ENCODE measurements around the gene PIF1. TPM values are rescaled to one million over a fixed set of nuclear protein-coding genes. Genes with fewer than 3 reads are reported as not detected.

The PIF1 gene
- total RNA-seq, 1 donor from 2014 or later, result 2.3 TPM

- peaks cover 2% of the 10 kb centered on the region for H3K36me3 ChIP-seq (ENCODE audit: control insufficient read depth, insufficient read depth, low read length)
- no peaks in the 10 kb centered on the region for H3K27me3 ChIP-seq (ENCODE audit: control insufficient read depth, insufficient read depth, low read length)
- H3K4me3 ChIP-seq (ENCODE audit: low read depth, low read length), result no peak overlapping the region
- TF ChIP-seq CTCF (IDR thresholded peaks at IDR 0.05; ENCODE audit: insufficient read depth, low read length, poor library complexity, severe bottlenecking), result no peak
- DNase-seq (ENCODE audit: low read depth), result no peak
These were observed 20.6 kb upstream of the PIF1 start for GRCh38 chr15:64845831-64846595.

- no peak for DNase-seq (ENCODE audit: low read depth)
- peaks cover 2% of the 10 kb centered on the region for H3K36me3 ChIP-seq (ENCODE audit: control insufficient read depth, insufficient read depth, low read length)
- no peak overlapping the region for H3K4me3 ChIP-seq (ENCODE audit: low read depth, low read length)
- no peaks in the 10 kb centered on the region for H3K27me3 ChIP-seq (ENCODE audit: control insufficient read depth, insufficient read depth, low read length)
- no peak for TF ChIP-seq CTCF (IDR thresholded peaks at IDR 0.05; ENCODE audit: insufficient read depth, low read length, poor library complexity, severe bottlenecking)
These were observed 19.8 kb upstream of the PIF1 start for GRCh38 chr15:64845183-64845611.

GRCh38 chr15:64844576-64845145, 19.2 kb upstream of the PIF1 start:
- no peak for DNase-seq (ENCODE audit: low read depth)
- Histone ChIP-seq H3K36me3 (ENCODE audit: control insufficient read depth, insufficient read depth, low read length) (peaks cover 2% of the 10 kb centered on the region), H3K27me3 (ENCODE audit: control insufficient read depth, insufficient read depth, low read length) (no peaks in the 10 kb centered on the region), H3K4me3 (ENCODE audit: low read depth, low read length) (no peak overlapping the region)
- TF ChIP-seq CTCF (IDR thresholded peaks at IDR 0.05; ENCODE audit: insufficient read depth, low read length, poor library complexity, severe bottlenecking), result no peak

GRCh38 chr15:64843991-64844390, 18.5 kb upstream of the PIF1 start:
- Histone ChIP-seq H3K4me3 (ENCODE audit: low read depth, low read length) (no peak overlapping the region), H3K36me3 (ENCODE audit: control insufficient read depth, insufficient read depth, low read length) (peaks cover 2% of the 10 kb centered on the region), H3K27me3 (ENCODE audit: control insufficient read depth, insufficient read depth, low read length) (no peaks in the 10 kb centered on the region)
- DNase-seq (ENCODE audit: low read depth), result no peak
- no peak for TF ChIP-seq CTCF (IDR thresholded peaks at IDR 0.05; ENCODE audit: insufficient read depth, low read length, poor library complexity, severe bottlenecking)

- no peaks in the 10 kb centered on the region for H3K36me3 ChIP-seq (ENCODE audit: control insufficient read depth, insufficient read depth, low read length)
- DNase-seq (ENCODE audit: low read depth), result no peak
- no peaks in the 10 kb centered on the region for H3K27me3 ChIP-seq (ENCODE audit: control insufficient read depth, insufficient read depth, low read length)
- no peak for TF ChIP-seq CTCF (IDR thresholded peaks at IDR 0.05; ENCODE audit: insufficient read depth, low read length, poor library complexity, severe bottlenecking)
- H3K4me3 ChIP-seq (ENCODE audit: low read depth, low read length), result peak overlapping the region; percentile 94
These were observed 17.6 kb upstream of the PIF1 start for GRCh38 chr15:64842986-64843561.

Measured in kidney epithelial cell (primary cell).